ENCODE measurements around the gene SEMA4D.

SEMA4D gene

DNA sequence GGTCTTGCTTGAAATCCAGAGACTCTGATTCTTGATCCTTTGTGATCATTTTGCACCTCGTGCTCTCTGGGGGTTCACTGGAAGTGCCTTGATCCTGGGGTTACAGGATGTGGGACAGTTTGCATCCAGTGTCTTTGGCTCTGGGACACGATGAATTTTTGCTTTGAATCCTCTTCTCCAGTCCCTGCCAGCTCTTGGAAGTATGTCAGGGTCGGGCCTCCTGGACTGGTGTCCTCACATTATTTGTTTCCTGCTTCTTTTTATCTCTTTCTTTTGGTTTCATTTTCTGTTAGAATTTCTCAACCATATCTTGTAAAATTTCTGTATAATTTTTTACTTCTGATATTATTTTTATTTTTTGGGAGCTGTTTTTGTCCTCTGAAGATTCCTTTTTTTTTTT lies 145.5 kb downstream of the SEMA4D start:
- TF ChIP-seq, protein P1, sequence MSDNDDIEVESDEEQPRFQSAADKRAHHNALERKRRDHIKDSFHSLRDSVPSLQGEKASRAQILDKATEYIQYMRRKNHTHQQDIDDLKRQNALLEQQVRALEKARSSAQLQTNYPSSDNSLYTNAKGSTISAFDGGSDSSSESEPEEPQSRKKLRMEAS (IDR thresholded peaks at IDR 0.05) = no peak
- no peak for TF ChIP-seq REST (IDR thresholded peaks at IDR 0.05; ENCODE audit: low read depth)
- no peak for TF ChIP-seq RAD21 (IDR thresholded peaks at IDR 0.05; ENCODE audit: low read depth)
- TF ChIP-seq TCF12 (IDR thresholded peaks at IDR 0.05; ENCODE audit: low read depth) = no peak
- TF ChIP-seq, protein P2, sequence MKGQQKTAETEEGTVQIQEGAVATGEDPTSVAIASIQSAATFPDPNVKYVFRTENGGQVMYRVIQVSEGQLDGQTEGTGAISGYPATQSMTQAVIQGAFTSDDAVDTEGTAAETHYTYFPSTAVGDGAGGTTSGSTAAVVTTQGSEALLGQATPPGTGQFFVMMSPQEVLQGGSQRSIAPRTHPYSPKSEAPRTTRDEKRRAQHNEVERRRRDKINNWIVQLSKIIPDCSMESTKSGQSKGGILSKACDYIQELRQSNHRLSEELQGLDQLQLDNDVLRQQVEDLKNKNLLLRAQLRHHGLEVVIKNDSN (IDR thresholded peaks at IDR 0.05) = no peak
- TF ChIP-seq EP300 (IDR thresholded peaks at IDR 0.05; ENCODE audit: borderline replicate concordance) = no peak
- TF ChIP-seq NFIC (IDR thresholded peaks at IDR 0.05) = no peak
- no peak for TF ChIP-seq TEAD4 (IDR thresholded peaks at IDR 0.05)
- no peak for TF ChIP-seq CREB1 (IDR thresholded peaks at IDR 0.05; ENCODE audit: low read depth)
- TF ChIP-seq EGR1 (IDR thresholded peaks at IDR 0.05) = no peak
- no peak for TF ChIP-seq FOXM1 (IDR thresholded peaks at IDR 0.05; ENCODE audit: borderline replicate concordance, low read depth)
- TF ChIP-seq CEBPB (IDR thresholded peaks at IDR 0.05) = no peak
- no peak for TF ChIP-seq TAF1 (IDR thresholded peaks at IDR 0.05; ENCODE audit: low read depth)
- TF ChIP-seq ZBTB7A (IDR thresholded peaks at IDR 0.05; ENCODE audit: low read depth) = no peak
- no peak for TF ChIP-seq YY1 (IDR thresholded peaks at IDR 0.05; ENCODE audit: low read depth)

- TF ChIP-seq NFIC (IDR thresholded peaks at IDR 0.05) (no peak), TCF12 (IDR thresholded peaks at IDR 0.05; ENCODE audit: low read depth) (no peak), CREB1 (IDR thresholded peaks at IDR 0.05; ENCODE audit: low read depth) (no peak), CEBPB (IDR thresholded peaks at IDR 0.05) (no peak), TAF1 (IDR thresholded peaks at IDR 0.05; ENCODE audit: low read depth) (no peak), EP300 (IDR thresholded peaks at IDR 0.05; ENCODE audit: borderline replicate concordance) (no peak), TEAD4 (IDR thresholded peaks at IDR 0.05) (no peak), EGR1 (IDR thresholded peaks at IDR 0.05) (no peak), YY1 (IDR thresholded peaks at IDR 0.05; ENCODE audit: low read depth) (no peak), RAD21 (IDR thresholded peaks at IDR 0.05; ENCODE audit: low read depth) (no peak), REST (IDR thresholded peaks at IDR 0.05; ENCODE audit: low read depth) (no peak), FOXM1 (IDR thresholded peaks at IDR 0.05; ENCODE audit: borderline replicate concordance, low read depth) (no peak), ZBTB7A (IDR thresholded peaks at IDR 0.05; ENCODE audit: low read depth) (no peak)
- TF ChIP-seq, protein P2 (IDR thresholded peaks at IDR 0.05) = no peak
- TF ChIP-seq, protein P1 (IDR thresholded peaks at IDR 0.05) = no peak
Observed at GRCh38 chr9:89351584-89352300, 146.2 kb downstream of the SEMA4D start.

DNA sequence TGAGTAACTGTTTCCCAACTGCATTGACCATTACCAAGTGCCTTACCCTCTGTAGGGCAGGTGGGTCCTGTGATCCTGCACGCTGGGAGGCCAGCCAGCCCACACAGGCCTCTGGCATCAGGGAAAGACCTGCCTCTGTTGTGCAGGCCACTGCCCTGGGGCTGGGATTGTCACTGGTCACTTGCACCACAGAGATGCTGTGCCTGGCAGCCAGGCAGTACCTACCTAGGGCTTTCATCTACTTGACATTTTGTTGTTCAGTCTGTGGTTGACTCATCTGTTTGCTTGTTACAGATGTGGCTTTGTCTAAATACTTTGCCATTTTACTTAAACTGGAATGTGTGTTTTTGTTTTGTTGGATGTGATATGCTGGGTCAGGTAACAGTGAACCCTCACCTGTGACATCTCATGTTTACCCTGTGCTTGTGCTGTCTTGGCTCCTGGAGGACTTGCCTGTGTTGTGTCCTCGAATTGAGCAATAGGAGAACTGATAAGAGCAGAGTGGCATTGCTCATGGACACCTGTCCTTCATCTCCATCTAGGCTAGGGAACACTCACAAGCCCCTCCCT lies 146.8 kb downstream of the SEMA4D start:
- TF ChIP-seq EP300 (IDR thresholded peaks at IDR 0.05; ENCODE audit: borderline replicate concordance) = no peak
- TF ChIP-seq FOXM1 (IDR thresholded peaks at IDR 0.05; ENCODE audit: borderline replicate concordance, low read depth) = no peak
- TF ChIP-seq RAD21 (IDR thresholded peaks at IDR 0.05; ENCODE audit: low read depth) = no peak
- TF ChIP-seq, protein P1 (IDR thresholded peaks at IDR 0.05) = no peak
- no peak for TF ChIP-seq TEAD4 (IDR thresholded peaks at IDR 0.05)
- TF ChIP-seq CREB1 (IDR thresholded peaks at IDR 0.05; ENCODE audit: low read depth) = no peak
- no peak for TF ChIP-seq TCF12 (IDR thresholded peaks at IDR 0.05; ENCODE audit: low read depth)
- TF ChIP-seq, protein P2 (IDR thresholded peaks at IDR 0.05) = no peak
- TF ChIP-seq NFIC (IDR thresholded peaks at IDR 0.05) = no peak
- no peak for TF ChIP-seq ZBTB7A (IDR thresholded peaks at IDR 0.05; ENCODE audit: low read depth)
- TF ChIP-seq TAF1 (IDR thresholded peaks at IDR 0.05; ENCODE audit: low read depth) = no peak
- no peak for TF ChIP-seq REST (IDR thresholded peaks at IDR 0.05; ENCODE audit: low read depth)
- TF ChIP-seq YY1 (IDR thresholded peaks at IDR 0.05; ENCODE audit: low read depth) = no peak
- no peak for TF ChIP-seq EGR1 (IDR thresholded peaks at IDR 0.05)
- TF ChIP-seq CEBPB (IDR thresholded peaks at IDR 0.05) = no peak

Data from Ishikawa (cell line).